ENCODE results near the gene DAGLA.

DAGLA gene

GRCh38 chr11:61756147-61756451 is 75.9 kb downstream of the DAGLA start:
- Histone ChIP-seq H3K4me3 (ENCODE audit: low read depth in 1 of 2, low read length in 1 of 2) (no peak overlapping the region), H3K27me3 (peaks cover 38% of the 10 kb centered on the region), H3K4me1 (ENCODE audit: control insufficient read depth in 1 of 2, insufficient read depth in 1 of 2, low read depth in 1 of 2, low read length in 1 of 2) (peaks cover 0 to 4% of the 10 kb centered on the region in 2 experiments), H3K36me3 (no peaks in the 10 kb centered on the region), H3K27ac (no peak overlapping the region), H3K9me3 (no peaks in the 10 kb centered on the region)
- TF ChIP-seq CTCF (IDR thresholded peaks at IDR 0.05) = no peak

- no peak overlapping the region for H3K4me3 ChIP-seq (ENCODE audit: low read depth in 1 of 2, low read length in 1 of 2)
- H3K27me3 ChIP-seq = peaks cover 32% of the 10 kb centered on the region
- H3K9me3 ChIP-seq = no peaks in the 10 kb centered on the region
- no peaks in the 10 kb centered on the region for H3K36me3 ChIP-seq
- TF ChIP-seq CTCF (IDR thresholded peaks at IDR 0.05) = no peak
- peaks cover 0 to 4% of the 10 kb centered on the region in 2 experiments for H3K4me1 ChIP-seq (ENCODE audit: control insufficient read depth in 1 of 2, insufficient read depth in 1 of 2, low read depth in 1 of 2, low read length in 1 of 2)
- no peak overlapping the region for H3K27ac ChIP-seq
Measured at GRCh38 chr11:61756452-61757212, 76.4 kb downstream of the DAGLA start.

- H3K4me3 ChIP-seq (ENCODE audit: low read depth in 1 of 2, low read length in 1 of 2) = no peak overlapping the region
- no peaks in the 10 kb centered on the region for H3K36me3 ChIP-seq
- H3K4me1 ChIP-seq (ENCODE audit: control insufficient read depth in 1 of 2, insufficient read depth in 1 of 2, low read depth in 1 of 2, low read length in 1 of 2) = no peaks in the 10 kb centered on the region
- no peak for TF ChIP-seq CTCF (IDR thresholded peaks at IDR 0.05)
- no peak overlapping the region for H3K27ac ChIP-seq
- H3K27me3 ChIP-seq = peaks cover 25% of the 10 kb centered on the region
- no peaks in the 10 kb centered on the region for H3K9me3 ChIP-seq
Measured at GRCh38 chr11:61757213-61757862, 77.1 kb downstream of the DAGLA start.

- Histone ChIP-seq H3K4me3 (ENCODE audit: low read depth in 1 of 2, low read length in 1 of 2) (no peak overlapping the region), H3K27ac (no peak overlapping the region), H3K27me3 (peaks cover 5% of the 10 kb centered on the region), H3K4me1 (ENCODE audit: control insufficient read depth in 1 of 2, insufficient read depth in 1 of 2, low read depth in 1 of 2, low read length in 1 of 2) (no peaks in the 10 kb centered on the region), H3K36me3 (no peaks in the 10 kb centered on the region), H3K9me3 (no peaks in the 10 kb centered on the region)
- TF ChIP-seq CTCF (IDR thresholded peaks at IDR 0.05) = no peak
Measured at GRCh38 chr11:61760946-61761345, 80.8 kb downstream of the DAGLA start.

- Histone ChIP-seq H3K4me1 (ENCODE audit: control insufficient read depth in 1 of 2, insufficient read depth in 1 of 2, low read depth in 1 of 2, low read length in 1 of 2) (no peaks in the 10 kb centered on the region), H3K27ac (no peak overlapping the region), H3K27me3 (peaks cover 5% of the 10 kb centered on the region), H3K9me3 (no peaks in the 10 kb centered on the region), H3K36me3 (no peaks in the 10 kb centered on the region), H3K4me3 (ENCODE audit: low read depth in 1 of 2, low read length in 1 of 2) (no peak overlapping the region)
- no peak for TF ChIP-seq CTCF (IDR thresholded peaks at IDR 0.05)
Measured at GRCh38 chr11:61761440-61762222, 81.4 kb downstream of the DAGLA start.

Data from neutrophil (primary cell).